Upper lobe of left lung (tissue), 6 donors: ENCODE results near the gene CRISP3. TPM values are rescaled to one million over a fixed set of nuclear protein-coding genes. Genes with fewer than 3 reads are reported as not detected.

ENCODE experiments used
- ATAC-seq, 2 donors: fragments of 200-7000 bp; cut with Tn5 transposase; one replicate each; pipeline ENCODE4 v1.9.1; 2022; ENCODE audit warnings: mild to moderate bottlenecking in 2 of 2, moderate library complexity in 2 of 2; ENCODE audit not compliant: low FRiP score in 2 of 2
- DNase-seq, 2 donors: peaks; one replicate each; pipeline ENCODE4 v3.0.0-alpha.2; 2019 to 2020
- H3K27ac ChIP-seq, 4 donors: fragments of 200-600 bp; sonication (generic); one replicate each; pipeline ENCODE4 v1.5.1; 2016 to 2019
- H3K27me3 ChIP-seq, 4 donors: fragments of 200-600 bp; sonication (generic); one replicate each; pipeline ENCODE4 v1.5.1; 2017 to 2019
- H3K36me3 ChIP-seq, 4 donors: fragments of 200-600 bp; sonication (generic); one replicate each; pipeline ENCODE4 v1.5.1; 2016 to 2019
- H3K4me1 ChIP-seq, 4 donors: fragments of 200-600 bp; sonication (generic); one replicate each; pipeline ENCODE4 v1.5.1; 2018 to 2019
- H3K4me3 ChIP-seq, 4 donors: fragments of 200-600 bp; sonication (generic); one replicate each; pipeline ENCODE4 v1.5.1; 2017 to 2019; ENCODE audit warnings: mild to moderate bottlenecking in 2 of 4, moderate library complexity in 1 of 4
- H3K9me3 ChIP-seq, 4 donors: fragments of 200-600 bp; sonication (generic); one replicate each; pipeline ENCODE4 v1.5.1; 2018 to 2019
- CTCF ChIP-seq, 6 experiments: fragments of 450-650 bp in 4 of 6; fragments of 200-600 bp in 2 of 6; sonication (generic) in 2 of 6; IDR thresholded peaks; one replicate each; pipeline ENCODE4 v1.5.1; 2016 to 2019; ENCODE audit warnings: antibody characterized with exemption in 6 of 6
- EP300 ChIP-seq, 4 donors: sonication (generic); formaldehyde crosslinking; IDR thresholded peaks; one replicate each; pipeline ENCODE4 v1.5.1; 2017; ENCODE audit warnings: antibody characterized with exemption in 4 of 4, control low read depth in 2 of 4
- POLR2A ChIP-seq, 4 donors: fragments of 450-650 bp; IDR thresholded peaks; one replicate each; pipeline ENCODE4 v1.5.1; 2016 to 2017; ENCODE audit warnings: antibody characterized with exemption in 4 of 4, mild to moderate bottlenecking in 2 of 4
- POLR2AphosphoS5 ChIP-seq, 2 donors: sonication (generic); formaldehyde crosslinking; IDR thresholded peaks; one replicate each; pipeline ENCODE4 v1.5.1; 2017; ENCODE audit warnings: antibody characterized with exemption in 2 of 2
- WGBS, 2 donors: methylation state at CpG; one replicate each; pipeline ENCODE4 v1.1.5; 2017 to 2018; 5-methylcytosine and 5-hydroxymethylcytosine counted together
- total RNA-seq, 6 donors: library from RNA; depleted of rRNA in 4 of 6; stranded (reverse); fragments of >200 nt in 4 of 6; gene quantifications; one replicate each; pipeline versions ENCODE4 v1.1.0 to v1.2.1, GENCODE V29; 2016 to 2021
- donor health status: DM: no; HTN: no; CAD: no; lungs with moderate emphysema.
- donor health status: DM: no; HTN: yes; CAD: no; lungs with severe emphysema.

The CRISP3 gene
- total RNA-seq, 6 donors from 2014 or later: 0.20 to 1.4 (median 0.81) TPM; not detected in 1

- no peak overlapping the region for H3K27ac ChIP-seq
- TF ChIP-seq CTCF (IDR thresholded peaks at IDR 0.05) (no peak), POLR2A (IDR thresholded peaks at IDR 0.05) (no peak), EP300 (IDR thresholded peaks at IDR 0.05) (no peak), POLR2AphosphoS5 (IDR thresholded peaks at IDR 0.05) (no peak)
- H3K36me3 ChIP-seq: no peaks in the 10 kb centered on the region
- ATAC-seq (no peak), DNase-seq (no peak)
- no peaks in the 10 kb centered on the region for H3K4me1 ChIP-seq
- no peaks in the 10 kb centered on the region for H3K9me3 ChIP-seq
- 41 to 52% methylated on average over 2 of the region's 2 CpGs for WGBS, 2 donors
- no peak overlapping the region for H3K4me3 ChIP-seq
- H3K27me3 ChIP-seq: no peaks in the 10 kb centered on the region
Measured at GRCh38 chr6:49764571-49765236, 20.5 kb upstream of the CRISP3 start.

GRCh38 chr6:49743429-49743828, 759 bp downstream of the CRISP3 start:
- DNase-seq: no peak
- Histone ChIP-seq H3K9me3 (no peaks in the 10 kb centered on the region), H3K36me3 (no peaks in the 10 kb centered on the region), H3K27me3 (no peaks in the 10 kb centered on the region), H3K27ac (no peak overlapping the region), H3K4me1 (no peaks in the 10 kb centered on the region), H3K4me3 (no peak overlapping the region)
- TF ChIP-seq EP300 (IDR thresholded peaks at IDR 0.05) (no peak), POLR2AphosphoS5 (IDR thresholded peaks at IDR 0.05) (no peak)
- ATAC-seq: no peak
- WGBS, 2 donors: 85 to 89% methylated on average over 4 of the region's 4 CpGs

- H3K4me1 ChIP-seq: no peaks in the 10 kb centered on the region
- DNase-seq (no peak), ATAC-seq (no peak)
- no peak overlapping the region for H3K4me3 ChIP-seq
- no peak overlapping the region for H3K27ac ChIP-seq
- TF ChIP-seq POLR2A (IDR thresholded peaks at IDR 0.05): no peak
- TF ChIP-seq POLR2AphosphoS5 (IDR thresholded peaks at IDR 0.05): no peak
- TF ChIP-seq CTCF (IDR thresholded peaks at IDR 0.05): no peak
- TF ChIP-seq EP300 (IDR thresholded peaks at IDR 0.05): no peak
- no peaks in the 10 kb centered on the region for H3K9me3 ChIP-seq
- 64 to 79% methylated on average over 2 of the region's 2 CpGs for WGBS, 2 donors
- H3K27me3 ChIP-seq: no peaks in the 10 kb centered on the region
- no peaks in the 10 kb centered on the region for H3K36me3 ChIP-seq
Measured at GRCh38 chr6:49739423-49739822, 4.8 kb downstream of the CRISP3 start.

GRCh38 chr6:49736017-49736508, 8.1 kb downstream of the CRISP3 start:
- H3K36me3 ChIP-seq: no peaks in the 10 kb centered on the region
- WGBS, 2 donors: 54 to 61% methylated on average over 4 of the region's 4 CpGs
- DNase-seq (no peak), ATAC-seq (no peak)
- no peak overlapping the region for H3K27ac ChIP-seq
- no peaks in the 10 kb centered on the region for H3K9me3 ChIP-seq
- TF ChIP-seq POLR2A (IDR thresholded peaks at IDR 0.05) (no peak), EP300 (IDR thresholded peaks at IDR 0.05) (no peak), POLR2AphosphoS5 (IDR thresholded peaks at IDR 0.05) (no peak), CTCF (IDR thresholded peaks at IDR 0.05) (no peak)
- no peak overlapping the region for H3K4me3 ChIP-seq
- no peaks in the 10 kb centered on the region for H3K27me3 ChIP-seq
- H3K4me1 ChIP-seq: no peaks in the 10 kb centered on the region

- Histone ChIP-seq H3K4me3 (no peak overlapping the region), H3K9me3 (no peaks in the 10 kb centered on the region), H3K27ac (no peak overlapping the region), H3K4me1 (no peaks in the 10 kb centered on the region), H3K36me3 (no peaks in the 10 kb centered on the region), H3K27me3 (no peaks in the 10 kb centered on the region)
- DNase-seq (no peak), ATAC-seq (no peak)
- WGBS, 2 donors: 60 to 66% methylated on average over 2 of the region's 2 CpGs
- no peak for TF ChIP-seq CTCF (IDR thresholded peaks at IDR 0.05)
- TF ChIP-seq POLR2A (IDR thresholded peaks at IDR 0.05): no peak
- TF ChIP-seq EP300 (IDR thresholded peaks at IDR 0.05): no peak
- no peak for TF ChIP-seq POLR2AphosphoS5 (IDR thresholded peaks at IDR 0.05)
Measured at GRCh38 chr6:49733680-49734079, 10.5 kb downstream of the CRISP3 start.
